ENCODE results near the gene DNAJC18.

GRCh38 chr5:139383993-139384590, 55.2 kb downstream of the DNAJC18 start:
- TF ChIP-seq SP1 (IDR thresholded peaks at IDR 0.05) (no peak), BHLHE40 (IDR thresholded peaks at IDR 0.05; ENCODE audit: borderline replicate concordance) (no peak), PKNOX1 (IDR thresholded peaks at IDR 0.05) (no peak), ELF4 (IDR thresholded peaks at IDR 0.05) (no peak), LEF1 (IDR thresholded peaks at IDR 0.05; ENCODE audit: borderline replicate concordance) (no peak), L3MBTL2 (conservative IDR thresholded peaks at IDR 0.05) (no peak), FOXA1 (IDR thresholded peaks at IDR 0.05) (no peak), ARNT (IDR thresholded peaks at IDR 0.05) (no peak), FOXK2 (IDR thresholded peaks at IDR 0.05) (no peak), NFRKB (IDR thresholded peaks at IDR 0.05) (no peak), SUZ12 (IDR thresholded peaks at IDR 0.05) (no peak), TARDBP (IDR thresholded peaks at IDR 0.05) (no peak), CTBP1 (IDR thresholded peaks at IDR 0.05; ENCODE audit: borderline replicate concordance) (no peak)

All from HEK293T (cell line).